Thyroid gland (tissue), 4 donors: ENCODE results near the gene UBA52. TPM values are rescaled to one million over a fixed set of nuclear protein-coding genes. Genes with fewer than 3 reads are reported as not detected.
"Not testable (repeated sequence)": the region's sequence is repeated elsewhere in the genome, so short reads cannot be mapped to it uniquely, and the experiment has no call there.

ENCODE experiments used
- DNase-seq, 2 donors: peaks; one replicate each; pipeline ENCODE4 v3.0.0-alpha.2; 2019
- H3K27ac ChIP-seq, 3 donors: fragments of 200-600 bp; sonication (generic); 1 replicate in 2 of 3; 2 replicates in 1 of 3; pipeline ENCODE4 v1.5.1; 2016 to 2019; ENCODE audit warnings: mild to moderate bottlenecking in 1 of 3, moderate library complexity in 1 of 3
- H3K27me3 ChIP-seq: fragments of 200-600 bp; sonication (generic); one replicate; pipeline ENCODE4 v1.5.1; 2019
- H3K36me3 ChIP-seq, 2 donors: fragments of 200-600 bp; sonication (generic); one replicate each; pipeline ENCODE4 v1.5.1; 2016 to 2019
- H3K4me1 ChIP-seq, 2 donors: fragments of 200-600 bp; sonication (generic); one replicate each; pipeline ENCODE4 v1.5.1; 2017 to 2019
- H3K4me3 ChIP-seq, 3 donors: fragments of 200-600 bp; sonication (generic); replicated peaks in 1 of 3; 1 replicate in 2 of 3; 2 replicates in 1 of 3; pipeline ENCODE4 v1.5.1; 2016; ENCODE audit warnings: mild to moderate bottlenecking in 1 of 3
- H3K9me3 ChIP-seq: fragments of 200-600 bp; sonication (generic); one replicate; pipeline ENCODE4 v1.5.1; 2017
- POLR2A ChIP-seq, 2 donors: fragments of 450-650 bp; IDR thresholded peaks; one replicate each; pipeline ENCODE4 v1.6.1; 2017; ENCODE audit warnings: antibody characterized with exemption in 2 of 2, mild to moderate bottlenecking in 2 of 2, moderate library complexity in 1 of 2
- WGBS, 2 donors: methylation state at CpG; one replicate each; pipeline ENCODE4 v1.1.5; 2017; 5-methylcytosine and 5-hydroxymethylcytosine counted together
- intact Hi-C: fragments of 100-400 bp; cut with DNase I; formaldehyde crosslinking; loops from one replicate; pipeline ENCODE4 v1.15.1; 2023
- total RNA-seq, 4 donors: library from RNA; depleted of rRNA; stranded (reverse); fragments of >200 nt; gene quantifications; one replicate each; pipeline ENCODE4 v1.2.3, GENCODE V29; 2016
- TF ChIP-seq, protein P1 (sequence below), 6 experiments: fragments of 200-600 bp in 3 of 6; fragments of 450-650 bp in 3 of 6; sonication (generic) in 3 of 6; IDR thresholded peaks; one replicate each; pipeline ENCODE4 v1.5.1; 2016 to 2019; ENCODE audit warnings: antibody characterized with exemption in 6 of 6, mild to moderate bottlenecking in 2 of 6, inconsistent platforms in 1 of 6, moderate library complexity in 1 of 6

Gene UBA52
- 100 to 1,000 TPM; 395 to 726 (median 521) TPM for total RNA-seq

- H3K4me3 ChIP-seq, result peak within 1 kb of the TSS; percentile 69 to 88 (median 88)
- H3K9me3 ChIP-seq, result no peaks in the 10 kb centered on the region
- 0 to 1% methylated on average over 25 to 33 of the region's 75 CpGs for WGBS, 2 donors
- TF ChIP-seq POLR2A (IDR thresholded peaks at IDR 0.05), result peak in 1 of 2 donors; percentile 88
- TF ChIP-seq, protein P1, sequence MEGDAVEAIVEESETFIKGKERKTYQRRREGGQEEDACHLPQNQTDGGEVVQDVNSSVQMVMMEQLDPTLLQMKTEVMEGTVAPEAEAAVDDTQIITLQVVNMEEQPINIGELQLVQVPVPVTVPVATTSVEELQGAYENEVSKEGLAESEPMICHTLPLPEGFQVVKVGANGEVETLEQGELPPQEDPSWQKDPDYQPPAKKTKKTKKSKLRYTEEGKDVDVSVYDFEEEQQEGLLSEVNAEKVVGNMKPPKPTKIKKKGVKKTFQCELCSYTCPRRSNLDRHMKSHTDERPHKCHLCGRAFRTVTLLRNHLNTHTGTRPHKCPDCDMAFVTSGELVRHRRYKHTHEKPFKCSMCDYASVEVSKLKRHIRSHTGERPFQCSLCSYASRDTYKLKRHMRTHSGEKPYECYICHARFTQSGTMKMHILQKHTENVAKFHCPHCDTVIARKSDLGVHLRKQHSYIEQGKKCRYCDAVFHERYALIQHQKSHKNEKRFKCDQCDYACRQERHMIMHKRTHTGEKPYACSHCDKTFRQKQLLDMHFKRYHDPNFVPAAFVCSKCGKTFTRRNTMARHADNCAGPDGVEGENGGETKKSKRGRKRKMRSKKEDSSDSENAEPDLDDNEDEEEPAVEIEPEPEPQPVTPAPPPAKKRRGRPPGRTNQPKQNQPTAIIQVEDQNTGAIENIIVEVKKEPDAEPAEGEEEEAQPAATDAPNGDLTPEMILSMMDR (IDR thresholded peaks at IDR 0.05), result no peak
- peak; percentile 99 for DNase-seq
- peak within 1 kb of the TSS; percentile 59 to 80 (median 64) for H3K27ac ChIP-seq
- peaks cover 41 to 47% of the 10 kb centered on the region in 2 donors for H3K36me3 ChIP-seq
- intact Hi-C loops, result no loop called here
- H3K4me1 ChIP-seq, result peaks cover 11 to 16% of the 10 kb centered on the region in 2 donors
- H3K27me3 ChIP-seq, result no peaks in the 10 kb centered on the region
Observed at GRCh38 chr19:18571564-18572344, at the start of gene UBA52. Gene UBA52 (plus strand): TSS chr19:18571857. CDS start chr19:18573301, 1,444 bp downstream.

DNA sequence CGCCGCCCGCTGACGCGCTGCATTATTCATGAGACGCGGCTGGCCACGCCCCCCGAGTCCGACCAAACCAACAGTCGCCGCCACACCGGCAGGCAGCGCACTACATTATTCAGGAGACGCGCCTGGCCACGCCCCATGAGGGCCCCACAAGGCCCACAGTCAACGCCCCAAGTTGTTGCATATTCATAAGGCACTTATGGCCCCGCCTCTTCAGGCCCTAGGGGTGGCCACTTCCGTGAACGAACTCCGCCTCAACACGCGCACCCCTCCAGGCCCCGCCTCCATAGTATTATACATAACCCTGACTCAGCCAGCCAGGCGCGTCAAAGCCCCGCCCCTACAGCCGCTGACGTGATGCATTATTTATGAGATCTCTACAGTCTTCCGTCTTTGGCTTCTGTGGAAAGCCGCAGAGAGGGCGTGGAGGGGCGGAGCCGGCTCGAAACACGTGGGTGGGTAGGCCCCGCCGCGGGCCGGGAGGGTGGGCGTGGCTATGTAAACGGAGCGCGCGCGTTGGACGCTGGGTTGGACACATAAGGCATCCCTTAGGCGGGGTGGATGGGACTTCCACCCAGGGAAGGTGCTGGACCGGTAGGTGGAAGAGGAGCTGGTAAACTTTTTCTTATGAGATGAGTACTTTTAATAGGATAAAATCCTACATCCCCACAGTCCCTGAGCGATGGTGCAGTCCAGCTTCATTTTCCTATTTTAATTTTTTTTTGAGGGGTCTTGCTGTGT, 49.4 kb upstream of the UBA52 start:
- no peaks in the 10 kb centered on the region for H3K9me3 ChIP-seq
- peaks cover 10 to 13% of the 10 kb centered on the region in 2 donors for H3K4me1 ChIP-seq
- H3K27ac ChIP-seq, result peak overlapping the region in 1 of 3 donors; percentile 93
- intact Hi-C loops, result no loop called here
- H3K36me3 ChIP-seq, result no peaks in the 10 kb centered on the region
- H3K4me3 ChIP-seq, result peak overlapping the region in 2 of 3 donors; percentile 97 to 99
- no peaks in the 10 kb centered on the region for H3K27me3 ChIP-seq
- TF ChIP-seq, protein P1 (IDR thresholded peaks at IDR 0.05), result peak in 2 of 6 experiments; percentile 11
- TF ChIP-seq POLR2A (IDR thresholded peaks at IDR 0.05), result peak in 1 of 2 donors; percentile 17
- 3% methylated on average over 26 of the region's 51 CpGs for WGBS, 2 donors
- peak; percentile 100 for DNase-seq

- not testable (repeated sequence) for H3K4me3 ChIP-seq
Observed at GRCh38 chr19:18522862-18523440, 48.7 kb upstream of the UBA52 start.

DNA sequence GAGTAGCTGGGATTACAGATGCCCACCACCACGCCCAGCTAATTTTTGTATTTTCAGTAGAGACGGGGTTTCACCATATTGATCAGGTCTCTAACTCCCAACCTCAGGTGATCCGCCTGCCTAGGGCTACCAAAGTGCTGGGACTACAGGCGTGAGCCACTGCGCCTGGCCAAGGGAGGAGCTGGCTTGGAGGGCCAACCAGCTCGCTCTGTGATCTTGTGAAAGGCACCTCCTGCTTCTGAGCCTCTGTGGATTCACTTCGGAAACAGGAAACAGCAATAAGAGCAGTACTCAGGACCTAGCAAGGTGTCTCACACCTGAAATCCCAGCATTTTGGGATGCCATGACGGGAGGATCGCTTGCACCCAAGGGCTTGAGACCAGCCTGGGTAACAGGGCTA, 47.8 kb upstream of the UBA52 start:
- Histone ChIP-seq H3K36me3 (no peaks in the 10 kb centered on the region), H3K4me1 (peaks cover 6 to 10% of the 10 kb centered on the region in 2 donors), H3K27me3 (no peaks in the 10 kb centered on the region), H3K4me3 (no peak overlapping the region), H3K27ac (no peak overlapping the region), H3K9me3 (no peaks in the 10 kb centered on the region)
- intact Hi-C loops, result no loop called here
- WGBS, 2 donors, result 86 to 90% methylated on average over 9 of the region's 9 CpGs
- no peak for TF ChIP-seq POLR2A (IDR thresholded peaks at IDR 0.05)
- TF ChIP-seq, protein P1 (IDR thresholded peaks at IDR 0.05), result no peak
- DNase-seq, result no peak

More at GRCh38 chr19:18522862-18523440, 48.7 kb upstream of the UBA52 start:
- H3K36me3 ChIP-seq, H3K27me3 ChIP-seq, DNase-seq, H3K27ac ChIP-seq, intact Hi-C loops, H3K9me3 ChIP-seq: not testable (repeated sequence)
- H3K4me1 ChIP-seq, result peaks cover 10 to 13% of the 10 kb centered on the region in 2 donors
- 69 to 72% methylated on average over 19 of the region's 19 CpGs for WGBS, 2 donors

- Histone ChIP-seq H3K4me1 (no peaks in the 10 kb centered on the region), H3K27ac (no peak overlapping the region), H3K36me3 (peaks cover 0 to 2% of the 10 kb centered on the region in 2 donors), H3K9me3 (no peaks in the 10 kb centered on the region), H3K4me3 (no peak overlapping the region), H3K27me3 (no peaks in the 10 kb centered on the region)
- TF ChIP-seq, protein P1 (IDR thresholded peaks at IDR 0.05), result no peak
- no peak for TF ChIP-seq POLR2A (IDR thresholded peaks at IDR 0.05)
- 90 to 94% methylated on average over 9 of the region's 9 CpGs for WGBS, 2 donors
- intact Hi-C loops, result no loop called here
- no peak for DNase-seq
Observed at GRCh38 chr19:18526316-18526715, 45.3 kb upstream of the UBA52 start.
